MM.1S (cell line): ENCODE data around the gene GRXCR2.

Experiments
- CTCF ChIP-seq: fragments of 300-600 bp; sonication (generic); IDR thresholded peaks from 2 replicates; pipeline ENCODE4 v1.5.1; 2016; ENCODE audit warnings: antibody characterized with exemption, low read length, mixed read lengths
- EZH2 ChIP-seq: fragments of 300-600 bp; sonication (generic); optimal IDR thresholded peaks from 2 replicates; pipeline ENCODE3; 2017; ENCODE audit warnings: low read depth, mild to moderate bottlenecking, antibody characterized with exemption, low read length, mixed read lengths

- no peak for TF ChIP-seq EZH2
- no peak for TF ChIP-seq CTCF
Measured at GRCh38 chr5:145904743-145905142, 31.9 kb upstream of the GRXCR2 start.
